ENCODE data around the gene PTPRN2.
"Not testable (repeated sequence)": the region's sequence is repeated elsewhere in the genome, so short reads cannot be mapped to it uniquely, and the experiment has no call there.

Gene PTPRN2

DNA sequence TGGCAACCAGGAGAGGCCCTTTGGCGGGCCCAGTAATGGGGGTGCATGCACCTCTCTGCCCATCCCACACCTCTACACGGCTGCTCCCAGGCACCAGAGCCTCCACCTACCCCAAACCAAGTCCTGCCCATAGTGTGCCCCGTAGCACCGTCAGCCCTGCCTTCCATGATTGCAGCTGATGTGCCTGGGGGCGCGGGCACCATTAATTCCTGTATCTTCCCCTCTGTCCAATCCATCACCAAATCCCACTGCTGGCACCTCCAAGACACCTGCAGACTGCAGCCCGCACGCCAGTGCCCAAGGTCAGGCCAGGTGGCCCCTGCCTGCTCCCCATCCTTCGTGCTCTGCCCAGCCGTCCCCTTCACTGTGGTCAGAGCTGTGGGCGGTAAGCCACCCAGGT lies 533.0 kb downstream of the PTPRN2 start:
- DNase-seq = no peak

DNA sequence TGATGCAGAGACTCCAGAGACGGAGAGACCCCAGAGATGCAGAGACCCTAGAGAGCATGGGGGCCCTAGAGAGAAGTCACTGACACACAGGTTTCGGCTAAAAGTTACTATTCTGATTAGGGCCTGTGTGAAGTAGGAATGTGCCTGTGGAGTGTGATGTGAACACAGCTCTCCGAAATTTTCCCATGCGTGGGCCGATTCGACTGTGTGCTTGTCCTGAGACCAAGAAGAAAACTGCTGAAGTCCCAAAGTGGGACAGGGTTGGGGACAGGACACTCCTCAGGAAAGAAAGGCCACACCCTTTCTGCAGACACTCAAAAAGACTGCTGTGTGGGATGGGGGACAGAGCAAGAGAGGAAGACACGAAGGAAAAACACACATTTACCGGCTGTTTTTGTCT lies 533.5 kb downstream of the PTPRN2 start:
- DNase-seq = no peak

DNA sequence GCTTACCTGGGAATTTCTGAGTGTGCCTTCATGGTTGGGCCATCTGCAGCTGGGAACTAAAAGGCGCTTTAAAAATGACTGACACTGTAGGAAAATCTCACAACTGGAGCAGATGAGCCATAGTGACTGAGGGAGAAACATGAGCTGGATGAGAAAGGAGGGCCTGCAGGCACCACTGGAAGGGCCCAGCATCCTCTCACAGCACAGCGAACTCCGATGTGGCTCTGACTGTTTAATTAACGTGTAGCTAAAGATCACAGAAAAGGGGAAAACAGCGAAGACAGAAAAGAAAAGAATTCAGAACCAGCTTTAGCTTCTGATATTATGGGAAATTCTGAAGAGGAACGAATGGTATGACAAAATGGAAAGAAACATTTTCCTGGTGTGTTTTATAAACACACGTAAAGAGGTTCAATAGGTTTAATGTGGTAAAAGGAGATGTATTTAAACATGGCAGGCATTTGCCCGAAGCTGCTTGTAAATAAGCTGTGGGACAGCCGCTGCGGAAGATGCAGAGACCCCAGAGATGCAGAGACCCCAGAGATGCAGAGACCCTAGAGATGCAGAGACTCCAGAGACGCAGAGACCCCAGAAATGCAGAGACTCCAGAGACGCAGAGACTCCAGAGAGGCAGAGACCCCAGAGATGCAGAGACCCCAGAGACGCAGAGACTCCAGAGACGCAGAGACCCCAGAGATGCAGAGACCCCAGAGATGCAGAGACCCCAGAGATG lies 534.3 kb downstream of the PTPRN2 start:
- no peak for DNase-seq

DNA sequence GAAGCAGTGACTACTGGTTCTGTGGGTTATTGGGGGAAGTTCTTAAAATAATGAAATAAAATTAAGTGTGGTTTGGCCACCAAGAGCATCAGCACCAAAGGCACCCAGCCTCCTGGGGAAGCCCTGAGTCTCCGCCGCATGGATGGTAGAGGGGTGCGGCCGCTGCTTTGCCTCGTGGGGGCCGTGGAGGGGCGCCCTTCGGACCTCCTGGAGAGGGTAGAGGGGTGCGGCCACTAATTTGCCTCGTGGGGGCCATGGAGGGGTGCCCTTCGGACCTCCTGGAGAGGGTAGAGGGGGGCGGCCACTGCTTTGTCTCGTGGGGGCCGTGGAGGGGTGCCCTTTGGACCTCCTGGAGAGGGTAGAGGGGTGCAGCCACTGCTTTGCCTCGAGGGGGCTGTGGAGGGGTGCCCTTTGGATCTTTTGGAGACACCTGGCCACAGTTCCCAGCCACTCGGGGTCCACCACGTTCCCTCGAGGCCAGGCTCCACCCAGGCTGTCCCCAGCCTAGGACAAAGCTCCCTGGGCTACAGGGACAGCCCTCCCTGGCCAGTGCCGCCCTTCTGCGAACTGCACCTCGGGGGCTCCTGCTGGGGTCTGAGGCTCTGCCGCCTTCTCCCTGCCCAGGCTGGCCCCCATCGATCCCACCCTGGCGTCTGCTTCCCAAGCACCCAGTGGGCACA lies 535.1 kb downstream of the PTPRN2 start:
- DNase-seq = no peak

DNA sequence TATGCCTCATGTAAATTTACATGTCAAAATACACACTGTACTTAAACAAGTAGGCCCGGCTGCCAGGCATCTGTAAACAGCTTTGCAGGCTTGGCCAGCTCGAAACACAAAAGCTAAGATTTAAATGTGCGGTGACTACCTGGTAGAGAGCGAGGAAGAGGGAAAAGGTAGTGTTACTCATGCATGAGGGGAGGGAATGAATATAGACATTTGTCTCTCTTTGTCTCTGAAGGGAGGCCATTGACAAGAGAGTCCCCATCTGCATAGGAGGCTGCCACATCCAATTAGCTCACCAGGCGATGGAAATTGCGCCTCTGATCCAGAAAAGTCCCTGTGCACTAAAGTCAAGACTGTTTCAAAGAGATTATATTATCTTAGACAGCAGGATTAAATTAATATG lies 535.8 kb downstream of the PTPRN2 start:
- no peak for DNase-seq

DNA sequence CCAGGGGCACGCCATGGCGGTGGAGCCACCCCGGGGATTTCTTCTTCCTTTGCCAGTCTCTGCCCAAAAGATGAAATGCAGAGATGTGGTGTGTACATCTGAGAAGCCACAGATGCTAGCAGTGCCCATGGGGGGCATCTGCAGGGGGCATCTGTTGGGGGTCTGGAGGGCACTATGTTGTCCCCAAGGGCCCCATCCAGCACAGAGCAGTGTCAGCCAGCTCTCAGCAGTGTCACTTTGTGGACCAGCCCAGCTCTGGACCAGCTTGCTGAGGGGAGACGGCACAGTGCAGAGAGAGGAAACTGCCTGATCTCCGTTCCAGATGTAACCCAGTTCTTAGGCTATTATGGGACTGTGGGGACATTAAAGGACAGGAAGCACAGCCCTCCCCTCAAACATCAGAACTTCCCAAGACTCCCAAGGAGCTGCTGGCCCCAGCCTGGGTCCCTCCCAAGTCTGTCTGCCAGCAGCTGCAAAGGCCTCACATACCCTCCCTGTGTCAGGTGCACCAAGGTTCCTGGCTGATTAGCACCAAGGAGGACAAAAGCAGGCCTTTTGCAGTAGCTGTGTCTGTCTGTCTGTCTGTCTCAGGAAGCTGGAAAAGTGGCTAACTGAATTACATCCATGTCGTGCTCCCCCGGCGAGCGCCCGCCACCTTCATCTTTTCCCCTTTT lies 536.5 kb downstream of the PTPRN2 start:
- DNase-seq = no peak

DNA sequence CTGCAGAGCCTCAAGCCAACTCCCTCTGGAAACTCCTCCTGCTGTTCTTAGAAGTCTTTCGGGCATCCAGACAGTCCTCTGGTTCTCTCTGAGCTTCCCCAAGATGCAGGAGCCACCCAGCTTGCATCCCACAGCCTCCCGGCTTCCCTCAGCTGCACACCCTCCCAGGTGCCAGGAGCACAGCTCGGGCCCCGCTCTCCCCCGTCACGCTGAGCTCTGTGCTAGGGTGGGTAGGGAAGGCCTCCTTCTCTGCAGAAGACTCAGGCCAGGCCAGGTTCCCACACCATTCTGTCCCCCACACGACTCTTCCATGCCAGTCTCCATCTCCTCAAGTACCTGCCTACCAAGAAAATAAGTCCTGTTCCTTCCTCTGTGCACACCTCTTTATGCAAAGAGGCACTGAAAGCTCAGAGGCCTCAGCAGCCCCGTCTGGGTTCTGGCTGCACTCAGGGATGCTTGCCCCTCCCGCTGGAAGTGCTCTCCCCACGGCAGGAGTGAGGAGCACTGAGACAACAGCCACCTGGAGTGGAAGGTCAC lies 537.1 kb downstream of the PTPRN2 start:
- no peak for DNase-seq

DNA sequence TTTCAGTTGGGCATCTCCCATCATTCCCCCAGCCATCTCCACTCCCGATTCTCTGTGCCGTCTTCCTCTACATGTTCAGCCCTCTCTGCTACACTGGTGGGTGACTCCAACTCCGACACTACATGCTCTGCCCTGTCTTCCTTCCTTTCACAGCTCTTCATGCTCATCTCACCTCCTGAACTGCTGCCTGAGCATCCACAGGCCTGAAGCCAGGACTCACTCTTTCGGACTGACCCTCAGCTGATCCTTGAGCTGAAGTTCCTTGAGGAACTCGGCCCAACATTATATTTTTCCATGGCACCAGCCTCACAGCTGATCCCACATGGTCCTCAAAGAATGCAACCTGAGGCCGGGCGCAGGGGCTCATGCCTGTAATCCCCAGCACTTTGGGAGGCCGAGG lies 538.4 kb downstream of the PTPRN2 start:
- DNase-seq = no peak

DNA sequence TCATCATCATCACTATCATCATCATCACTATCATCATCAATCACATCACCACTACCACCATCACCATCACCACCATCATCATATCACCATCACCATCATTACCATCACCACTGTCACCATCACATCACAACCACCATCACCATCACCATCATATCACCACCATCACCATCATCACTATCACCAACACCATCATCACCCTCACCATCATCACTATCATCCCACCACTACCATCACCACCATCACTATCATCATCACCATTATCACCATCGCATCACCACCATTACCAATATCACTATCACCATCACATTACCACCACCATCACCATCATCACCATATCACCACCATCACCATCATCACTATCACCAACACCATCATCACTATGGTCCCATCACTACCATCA lies 539.1 kb downstream of the PTPRN2 start:
- DNase-seq = no peak

DNA sequence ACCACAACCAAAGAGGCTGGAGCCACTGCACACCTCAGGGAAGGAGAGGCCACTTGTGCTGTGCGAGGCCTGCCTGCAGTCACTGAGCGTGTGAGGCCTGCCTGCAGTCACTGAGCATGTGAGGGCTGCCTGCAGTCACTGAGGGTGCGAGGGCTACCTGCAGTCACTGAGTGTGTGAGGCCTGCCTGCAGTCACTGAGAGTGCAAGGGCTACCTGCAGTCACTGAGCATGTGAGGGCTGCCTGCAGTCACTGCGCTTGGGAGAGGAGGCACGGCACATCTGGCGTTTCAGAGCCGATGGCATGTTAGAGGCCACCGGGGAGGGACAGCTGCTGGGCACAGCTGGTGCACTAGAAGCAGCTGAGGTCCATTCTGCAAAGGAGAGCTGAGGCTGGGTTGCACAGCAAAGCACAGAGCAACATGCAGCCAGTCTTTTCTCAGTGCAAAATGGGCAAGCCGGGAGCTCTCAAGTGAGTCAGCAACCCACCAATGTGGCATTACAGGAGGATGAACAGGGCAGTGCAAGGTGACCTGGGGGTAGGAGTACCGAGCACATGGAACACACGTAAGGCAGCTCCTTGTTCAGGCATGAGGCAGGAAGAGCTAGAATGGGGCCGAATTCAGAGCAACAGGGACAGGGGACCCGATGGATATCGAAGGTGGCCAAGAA lies 540.1 kb downstream of the PTPRN2 start:
- DNase-seq = no peak

DNA sequence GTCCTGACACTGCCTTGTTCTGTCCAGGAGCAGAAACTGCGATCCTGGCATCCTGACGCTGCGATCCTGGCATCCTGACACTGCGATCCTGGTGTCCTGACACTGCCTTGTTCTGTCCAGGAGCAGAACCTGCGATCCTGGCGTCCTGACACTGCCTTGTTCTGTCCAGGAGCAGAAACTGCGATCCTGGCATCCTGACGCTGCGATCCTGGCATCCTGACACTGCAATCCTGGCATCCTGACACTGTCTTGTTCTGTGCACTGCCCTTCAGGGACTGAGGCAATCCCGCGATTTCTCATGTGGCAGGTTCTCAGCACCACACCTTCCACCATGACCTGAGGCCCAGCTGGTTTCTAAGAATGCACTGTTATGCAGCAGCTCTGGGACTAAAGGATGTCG lies 541.4 kb downstream of the PTPRN2 start:
- not testable (repeated sequence) for DNase-seq

DNA sequence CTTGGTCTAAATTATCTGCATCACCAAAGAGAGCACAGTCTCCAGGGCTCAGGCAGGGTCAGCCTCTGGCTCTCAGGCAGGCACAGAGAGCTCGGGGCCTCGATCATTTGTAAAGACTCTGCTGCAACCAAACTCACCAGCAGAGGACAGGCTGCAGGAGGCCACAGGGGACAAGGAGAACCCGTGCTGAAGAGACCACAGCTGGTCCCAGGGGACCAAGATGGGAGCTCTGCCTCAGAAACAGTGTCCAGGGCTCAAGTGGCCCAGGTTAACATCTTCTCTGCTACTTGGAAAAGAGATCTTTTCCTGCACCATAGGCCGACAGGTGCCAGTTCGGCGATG lies 543.2 kb downstream of the PTPRN2 start:
- no peak for DNase-seq

DNA sequence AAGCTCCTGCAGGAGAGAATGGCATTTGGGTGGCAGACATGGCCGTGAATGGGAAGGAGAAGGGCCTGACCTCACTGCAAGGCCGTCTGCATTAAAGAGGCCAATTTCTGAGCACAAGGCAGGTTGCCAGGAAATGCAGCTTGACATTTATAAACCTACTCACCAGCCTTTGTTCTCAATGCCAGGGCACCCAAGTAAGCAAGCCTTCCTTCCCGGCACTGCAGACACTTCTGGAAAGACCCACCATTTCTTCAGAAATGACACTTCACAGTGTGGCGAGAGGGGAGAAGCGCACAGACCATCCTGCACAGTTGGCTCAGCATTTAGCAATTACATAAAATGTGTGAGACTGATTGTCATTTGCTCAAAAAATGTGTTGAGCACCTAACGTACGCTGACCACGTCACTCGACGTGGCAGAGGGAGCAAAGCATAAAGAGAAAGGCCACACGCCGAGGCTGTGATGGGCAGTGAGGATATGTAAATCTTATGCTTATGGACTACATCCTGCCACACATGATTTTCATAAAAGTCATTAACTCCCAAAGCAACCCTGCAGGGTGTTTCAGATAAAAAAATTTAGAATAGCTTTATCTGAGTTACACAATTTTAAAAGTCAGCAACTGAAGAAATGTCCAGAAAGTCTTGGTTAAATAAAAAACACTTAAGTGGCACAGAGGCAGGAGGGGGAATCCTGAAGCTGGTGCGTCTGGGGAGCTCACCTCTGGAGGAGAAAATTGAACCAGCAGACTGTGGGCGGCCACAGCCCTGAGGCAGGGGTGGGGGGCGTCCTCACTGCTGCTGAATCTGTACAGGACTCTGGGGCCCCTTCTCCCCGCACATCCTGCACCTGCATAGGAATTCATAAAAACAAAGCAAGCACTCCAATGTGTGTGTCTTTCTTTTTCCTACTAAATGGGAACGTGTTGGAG lies 543.8 kb downstream of the PTPRN2 start:
- DNase-seq = no peak

DNA sequence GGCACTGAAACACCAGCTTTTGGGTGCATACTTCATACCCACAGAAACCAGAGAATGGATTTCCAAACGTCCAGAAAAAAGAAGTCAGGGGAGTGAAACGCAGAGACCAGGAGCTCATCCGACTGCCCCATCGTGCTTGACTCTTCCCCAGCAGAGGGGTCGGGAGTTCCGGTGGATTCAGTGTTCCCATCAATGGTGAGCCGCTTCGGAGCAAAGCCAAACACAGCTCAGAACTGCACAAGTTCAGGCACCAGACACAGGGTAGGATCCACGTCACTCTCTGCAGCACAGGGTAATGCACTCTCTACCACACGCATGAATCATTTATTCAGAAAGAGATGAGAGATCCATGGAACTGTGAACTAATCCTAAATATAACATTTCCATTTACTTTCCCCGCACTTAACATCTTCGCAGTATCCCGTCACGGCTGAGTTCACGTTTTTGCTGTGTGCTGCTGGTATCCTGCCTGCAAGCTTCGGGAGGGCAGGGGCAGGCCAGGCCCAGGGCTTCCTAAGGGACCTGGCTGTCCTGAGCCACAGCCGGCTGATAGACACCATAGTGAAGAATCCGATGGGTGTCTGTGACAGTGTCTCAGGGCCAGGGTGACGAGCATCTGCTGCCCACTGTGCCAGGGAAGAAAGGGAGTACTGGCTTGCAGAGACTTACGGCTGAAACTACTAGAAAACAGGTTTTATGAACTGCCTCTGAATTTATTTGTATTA lies 545.3 kb downstream of the PTPRN2 start:
- DNase-seq = no peak

DNA sequence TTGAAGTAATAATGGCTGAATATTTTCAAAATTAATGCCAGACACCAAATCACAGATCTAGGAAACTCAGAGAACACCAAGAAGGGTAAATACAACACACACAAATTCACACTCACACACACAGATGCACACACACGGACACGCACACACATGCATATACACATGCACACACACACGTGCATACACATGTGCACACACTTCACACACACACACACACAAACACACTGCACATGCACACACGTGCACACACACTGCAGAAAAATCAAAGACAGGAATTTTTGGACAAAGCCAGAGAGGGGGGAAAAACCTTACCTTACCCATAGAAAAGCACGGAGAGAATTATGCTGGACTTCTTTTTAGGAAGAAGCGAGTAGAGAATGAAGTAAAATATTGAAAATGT lies 547.4 kb downstream of the PTPRN2 start:
- no peak for DNase-seq

DNA sequence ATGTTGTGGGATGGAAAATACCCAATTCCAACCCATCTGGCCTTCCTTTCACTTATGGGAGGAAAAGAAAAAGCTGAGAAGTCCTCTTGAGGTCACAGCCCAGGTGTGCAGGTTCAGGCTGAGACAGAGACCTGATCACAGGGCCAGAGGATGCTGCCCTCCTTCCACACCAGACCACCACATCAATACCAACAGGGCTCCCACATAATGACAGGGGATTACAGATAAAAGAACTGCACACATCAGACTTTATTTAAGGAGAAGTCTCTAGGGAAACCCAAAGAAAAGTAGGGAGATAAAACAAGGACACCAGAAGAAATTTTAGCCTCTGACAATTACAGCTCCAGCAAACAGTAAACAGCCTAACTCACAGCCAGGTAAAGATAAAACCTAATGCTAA lies 548.4 kb downstream of the PTPRN2 start:
- DNase-seq = no peak

DNA sequence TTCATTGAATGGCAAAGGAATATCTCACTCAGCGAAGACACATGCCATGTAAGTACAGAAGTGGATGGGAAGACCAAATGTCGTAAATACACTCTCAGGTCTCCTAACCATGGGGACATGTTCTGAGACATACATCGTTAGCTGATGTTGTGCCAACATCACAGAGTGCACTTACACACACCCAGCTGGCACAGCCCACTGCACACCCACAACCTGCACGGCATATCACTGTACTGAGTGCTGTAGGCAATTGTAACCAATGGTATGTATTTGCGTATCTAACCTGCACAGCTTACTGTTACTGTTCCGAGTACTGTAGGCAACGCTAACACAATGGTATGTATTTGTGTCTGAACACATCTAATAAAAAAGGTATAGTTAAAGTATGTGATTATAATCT lies 550.4 kb downstream of the PTPRN2 start:
- no peak for DNase-seq

DNA sequence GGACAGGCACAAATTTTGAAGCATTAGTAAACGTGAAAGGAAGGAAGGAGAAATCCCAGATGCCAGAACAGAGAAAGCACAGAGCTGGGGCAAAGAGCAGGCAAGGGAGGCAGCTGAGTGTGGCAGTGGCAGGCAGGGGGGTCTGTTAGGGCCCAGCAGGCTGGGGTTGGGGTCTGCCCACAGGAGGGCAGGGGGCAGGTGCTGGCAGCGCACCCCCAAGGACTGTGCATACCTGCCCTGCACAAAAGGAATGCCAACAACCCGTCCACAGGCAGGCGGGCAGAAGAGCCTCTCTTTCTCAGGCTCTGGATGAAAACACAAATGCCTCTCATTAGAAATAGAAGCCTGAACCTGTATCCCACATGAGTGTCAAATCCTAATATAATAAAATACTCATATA lies 552.3 kb downstream of the PTPRN2 start:
- DNase-seq = no peak

DNA sequence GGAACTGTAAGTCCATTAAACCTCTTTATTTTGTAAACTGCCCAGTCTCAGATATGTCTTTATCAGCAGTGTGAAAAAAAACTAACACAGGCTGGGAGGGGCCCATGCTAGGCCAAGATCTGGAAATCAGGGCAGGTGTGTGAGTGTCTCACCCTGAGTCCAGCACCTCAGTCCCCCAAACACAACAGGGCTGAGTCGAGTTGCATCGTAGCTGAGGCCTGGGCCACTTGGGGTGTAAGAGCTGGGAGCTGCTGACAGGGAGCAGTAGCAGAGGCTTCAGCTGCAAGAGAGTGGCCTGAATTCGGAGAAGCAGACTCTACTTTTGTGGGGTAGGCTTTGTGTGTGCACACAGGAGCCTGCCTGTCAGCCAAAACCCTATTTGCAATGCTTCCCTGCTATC lies 553.1 kb downstream of the PTPRN2 start:
- no peak for DNase-seq

DNA sequence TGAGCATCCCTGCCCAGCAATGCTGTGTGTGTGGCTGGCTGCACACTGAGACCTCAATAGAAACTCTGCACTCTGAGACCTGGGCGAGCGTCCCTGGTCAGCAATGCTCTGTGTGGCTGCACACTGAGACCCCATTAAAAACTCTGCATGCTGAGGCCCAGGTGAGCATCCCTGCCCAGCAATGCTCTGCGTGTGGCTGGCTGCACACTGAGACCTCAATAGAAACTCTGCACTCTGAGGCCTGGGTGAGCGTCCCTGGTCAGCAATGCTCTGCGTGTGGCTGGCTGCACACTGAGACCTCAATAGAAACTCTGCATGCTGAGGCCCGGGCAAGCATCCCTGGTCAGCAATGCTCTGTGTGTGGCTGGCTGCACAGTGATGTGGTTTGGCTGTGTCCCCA lies 553.7 kb downstream of the PTPRN2 start:
- not testable (repeated sequence) for DNase-seq

DNA sequence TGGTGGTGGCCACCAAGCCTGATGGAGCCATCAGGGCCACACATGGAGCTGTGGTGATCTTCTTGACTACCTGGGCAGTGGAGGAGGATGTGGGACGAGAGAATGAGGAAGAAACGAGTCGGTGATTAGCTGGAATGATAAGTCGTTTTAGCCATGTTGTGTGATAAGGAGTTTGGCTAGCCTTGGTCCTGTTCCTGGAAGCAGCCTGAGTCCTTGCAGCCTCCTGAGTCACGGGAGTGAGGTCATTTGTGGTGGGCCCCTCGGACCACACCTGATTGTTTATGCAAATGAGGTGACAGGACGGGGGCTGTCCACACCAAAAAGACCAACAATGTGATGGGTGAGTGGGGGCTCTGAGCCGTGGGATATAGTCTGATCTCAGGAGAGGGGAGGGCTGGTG lies 554.4 kb downstream of the PTPRN2 start:
- no peak for DNase-seq
